Right cardiac atrium (tissue), 5 donors: Measurements from ENCODE around the gene USP6NL. TPM values are rescaled to one million over a fixed set of nuclear protein-coding genes. Genes with fewer than 3 reads are reported as not detected.

Source experiments
- ATAC-seq, 2 donors: fragments of 200-7000 bp; cut with Tn5 transposase; one replicate each; pipeline versions ENCODE4 v1.8.0 to v1.9.1; 2020; ENCODE audit warnings: moderate library complexity in 2 of 2, mild to moderate bottlenecking in 1 of 2
- DNase-seq, 3 donors: peaks; one replicate each; pipeline ENCODE4 v3.0.0-alpha.2; 2020
- H3K27ac ChIP-seq: one replicate; pipeline ENCODE4 v1.5.1; 2013; ENCODE audit warnings: mild to moderate bottlenecking, low read length, control low read depth, moderate library complexity
- H3K27me3 ChIP-seq: one replicate; pipeline ENCODE4 v1.6.1; 2013; ENCODE audit not compliant: control insufficient read depth, insufficient read depth
- H3K4me1 ChIP-seq: one replicate; pipeline ENCODE4 v1.6.1; 2013; ENCODE audit warnings: low read length; ENCODE audit not compliant: control insufficient read depth, insufficient read depth
- H3K4me3 ChIP-seq: one replicate; pipeline ENCODE4 v1.5.1; 2013; ENCODE audit warnings: low read length, control low read depth
- H3K9me3 ChIP-seq: one replicate; pipeline ENCODE4 v1.6.1; 2013; ENCODE audit warnings: low read length; ENCODE audit not compliant: control insufficient read depth
- WGBS: extraction: QIAGEN DNeasy Blood & Tissue Kit; methylation state at CpG from one replicate; pipeline ENCODE4 v1.1.7; 2013; 5-methylcytosine and 5-hydroxymethylcytosine counted together
- intact Hi-C, 4 donors: fragments of 100-400 bp; cut with DNase I; formaldehyde crosslinking; loops; one replicate each; pipeline versions ENCODE4 v1.11.0 to v1.14.0; 2022 to 2023
- polyA plus RNA-seq: library from polyadenylated mRNA; stranded (reverse); fragments of 200-250 nt; gene quantifications from one replicate; pipeline ENCODE4 v1.2.3, GENCODE V29; 2013
- total RNA-seq, 4 donors: library from RNA; stranded (reverse); fragmentation: NEBNext Ultra II Directional; extraction: Animal tissue kit (Norgen Biotek cat#: 25700); gene quantifications; one replicate each; pipeline ENCODE4 v1.2.1, GENCODE V29; 2021
- donor health status: healthy with polysubstance abuse.
- donor health status: DM: no; HTN: yes; CAD: no.
- donor health status: DM: no; HTN: no; CAD: no.
- donor health status: DM: no; HTN: yes; CAD: no; lungs with severe emphysema.
- donor health status: DM: yes; HTN: yes; CAD: no.

The USP6NL gene
- total and polyA plus RNA-seq, 5 donors: 3.9 to 12.5 (median 8.8) TPM

DNA sequence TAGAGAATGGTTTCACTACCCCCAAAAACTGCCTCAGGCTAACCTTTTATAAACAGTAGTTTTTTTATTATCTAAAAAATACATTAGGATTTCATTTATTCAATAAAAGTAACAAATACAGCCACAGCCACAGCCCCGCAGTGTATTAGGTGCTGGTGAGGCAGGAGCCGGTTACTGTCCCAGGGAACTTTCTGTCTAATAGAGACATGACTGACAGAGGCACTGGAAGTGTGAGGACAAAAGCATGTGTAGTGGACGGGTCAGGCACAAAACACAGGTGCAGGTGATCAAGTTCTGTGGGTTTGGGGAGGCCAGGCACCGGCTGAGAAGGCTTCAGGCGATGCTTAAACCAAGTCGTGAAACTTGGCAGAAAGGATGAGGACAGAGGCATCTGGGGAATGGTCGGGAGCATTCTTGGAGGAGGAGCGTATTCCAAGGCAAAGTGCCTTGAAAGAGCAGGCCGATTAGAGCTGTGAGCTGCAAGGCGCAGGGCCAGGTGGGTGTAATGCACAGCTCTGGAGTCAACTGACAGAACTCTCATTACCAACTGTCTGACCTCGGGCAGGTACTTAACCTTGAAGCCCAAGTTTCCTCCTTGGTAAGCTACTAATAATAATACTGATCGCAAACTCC, 138.2 kb downstream of the USP6NL start:
- ATAC-seq (peak; percentile 39 to 45), DNase-seq (peak in 1 of 3 donors; percentile 58)
- intact Hi-C loops: no loop called here
- H3K27me3 ChIP-seq: no peaks in the 10 kb centered on the region
- no peaks in the 10 kb centered on the region for H3K9me3 ChIP-seq
- no peaks in the 10 kb centered on the region for H3K4me1 ChIP-seq
- 52% methylated on average over 12 of the region's 12 CpGs for WGBS
- H3K4me3 ChIP-seq: no peak overlapping the region
- H3K27ac ChIP-seq: no peak overlapping the region

DNA sequence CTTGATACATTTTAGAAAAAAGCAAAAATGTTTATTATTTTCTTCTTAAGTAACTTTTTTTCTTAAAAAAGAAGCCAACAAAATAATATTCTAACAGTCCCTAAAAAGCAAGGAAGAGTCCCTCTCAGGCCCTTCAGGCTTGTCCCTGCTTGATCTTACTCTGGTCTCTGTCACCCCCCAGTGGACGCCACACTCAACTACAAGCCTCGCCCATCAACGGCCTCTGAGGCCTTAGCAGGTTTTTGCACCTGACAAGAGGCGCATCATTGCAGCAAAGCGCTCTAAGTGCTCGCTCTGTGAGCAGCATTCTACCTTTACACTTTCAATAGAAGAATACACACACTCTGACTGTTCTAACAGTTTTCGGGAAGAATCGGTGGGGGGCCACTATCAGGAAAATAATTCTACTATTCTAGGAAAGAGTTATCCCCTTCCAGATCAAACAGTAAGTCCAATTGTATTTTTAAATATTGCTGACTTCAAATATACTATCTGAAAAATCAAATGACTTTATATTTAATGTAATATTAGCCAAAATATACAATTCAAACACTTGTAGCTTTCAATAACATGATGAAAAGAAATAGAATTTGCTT, 139.2 kb downstream of the USP6NL start:
- Histone ChIP-seq H3K4me3 (no peak overlapping the region), H3K27ac (no peak overlapping the region), H3K4me1 (no peaks in the 10 kb centered on the region), H3K9me3 (no peaks in the 10 kb centered on the region), H3K27me3 (no peaks in the 10 kb centered on the region)
- peak; percentile 80 to 83 for ATAC-seq
- intact Hi-C loops: no loop called here
- WGBS: 68% methylated on average over 8 of the region's 8 CpGs
- DNase-seq: peak; percentile 36 to 80 (median 72)

DNA sequence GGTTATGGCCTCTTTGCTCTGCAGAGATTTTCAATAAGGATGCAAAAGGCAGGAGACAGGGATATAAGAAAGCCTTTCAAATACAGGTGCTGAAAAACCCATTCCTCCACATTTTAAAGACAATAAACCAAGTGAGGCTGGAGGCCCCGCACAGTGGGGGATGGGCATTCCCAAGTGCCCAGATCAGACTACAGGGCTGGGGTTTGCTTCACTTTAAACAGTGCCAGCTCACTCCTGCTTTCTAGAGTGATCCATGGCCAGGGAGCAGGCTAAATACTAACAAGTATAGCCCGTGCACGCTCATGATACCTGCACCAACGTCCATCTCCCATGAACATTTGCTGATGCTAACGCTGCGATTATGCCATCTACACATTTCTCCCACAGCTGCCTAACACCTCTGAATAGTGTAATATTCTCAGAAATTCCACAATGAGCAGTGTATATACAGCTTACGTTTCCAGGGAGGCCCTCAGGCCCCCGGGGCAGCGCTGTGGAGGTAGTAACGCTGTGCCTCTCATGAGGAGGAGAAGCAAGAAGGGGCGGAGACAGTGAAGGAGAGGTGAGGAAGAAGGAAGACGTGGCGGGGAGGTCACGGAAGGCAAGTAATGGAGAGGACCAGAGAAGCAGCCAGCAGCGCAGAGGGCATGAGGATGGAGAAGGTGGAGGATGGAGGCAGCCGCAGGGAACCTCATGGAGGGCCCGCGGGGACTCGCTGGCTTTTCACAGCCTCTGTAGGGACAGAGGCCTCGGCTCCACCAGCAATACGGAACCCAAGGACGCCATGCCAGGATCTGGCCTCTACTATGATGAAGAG, 141.7 kb downstream of the USP6NL start:
- Histone ChIP-seq H3K27ac (no peak overlapping the region), H3K9me3 (no peaks in the 10 kb centered on the region), H3K27me3 (no peaks in the 10 kb centered on the region), H3K4me1 (no peaks in the 10 kb centered on the region), H3K4me3 (no peak overlapping the region)
- DNase-seq (no peak), ATAC-seq (no peak)
- intact Hi-C loops: no loop called here
- 94% methylated on average over 22 of the region's 22 CpGs for WGBS

DNA sequence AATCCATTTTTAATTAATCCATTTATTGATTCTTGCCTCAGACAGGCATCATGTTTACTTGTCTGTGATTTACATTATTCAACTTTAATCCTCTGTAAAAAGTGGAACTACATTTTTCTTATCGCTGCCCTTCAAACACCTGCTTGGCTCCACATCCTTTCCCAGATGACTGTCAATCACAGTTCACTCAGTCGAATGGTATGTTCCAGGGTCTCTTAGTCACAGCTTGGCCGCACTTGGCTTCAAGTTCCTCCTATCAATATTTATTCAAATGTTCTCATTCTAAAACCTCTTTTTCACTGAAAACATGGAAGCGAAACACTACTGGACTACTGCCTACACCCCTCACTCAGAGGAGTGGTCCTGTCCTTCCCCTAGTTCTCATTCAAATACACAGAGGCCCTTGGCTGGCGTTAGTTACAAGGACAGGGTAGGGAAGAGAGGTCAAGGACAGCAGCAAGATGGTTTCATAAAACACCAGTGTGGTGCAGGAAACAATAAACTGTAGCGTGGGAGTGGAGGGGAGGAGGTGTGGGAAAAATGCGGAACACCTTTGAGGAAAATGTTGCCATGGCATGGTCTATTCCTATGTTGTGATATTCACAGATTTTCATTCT, 143.2 kb downstream of the USP6NL start:
- H3K27me3 ChIP-seq: no peaks in the 10 kb centered on the region
- H3K27ac ChIP-seq: no peak overlapping the region
- DNase-seq (no peak), ATAC-seq (no peak)
- H3K4me1 ChIP-seq: no peaks in the 10 kb centered on the region
- intact Hi-C loops: no loop called here
- 90% methylated on average over 7 of the region's 7 CpGs for WGBS
- no peak overlapping the region for H3K4me3 ChIP-seq
- no peaks in the 10 kb centered on the region for H3K9me3 ChIP-seq

DNA sequence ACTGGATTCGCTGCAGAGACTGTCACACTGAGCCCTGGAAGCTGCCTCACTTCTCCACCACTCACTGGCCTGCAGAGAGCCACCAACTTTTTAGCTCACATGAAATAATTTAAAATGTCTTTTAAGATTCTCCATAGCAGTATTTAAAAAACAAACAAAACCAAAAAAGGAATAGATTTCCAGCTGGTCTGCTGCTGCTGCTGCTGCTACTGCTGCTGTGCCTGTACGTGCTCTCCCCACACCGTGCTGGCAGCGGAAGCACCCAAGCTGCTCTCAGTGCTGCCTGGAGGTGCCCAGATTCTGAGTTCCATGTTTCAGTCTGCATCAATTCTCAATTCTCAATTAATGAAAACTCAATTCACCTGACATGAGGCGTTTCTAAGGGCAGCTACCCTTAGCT, 146.0 kb downstream of the USP6NL start:
- 90% methylated on average over 5 of the region's 5 CpGs for WGBS
- no peaks in the 10 kb centered on the region for H3K27me3 ChIP-seq
- no peak for ATAC-seq
- H3K27ac ChIP-seq: no peak overlapping the region
- no peak overlapping the region for H3K4me3 ChIP-seq
- DNase-seq: no peak
- no peaks in the 10 kb centered on the region for H3K4me1 ChIP-seq
- no peaks in the 10 kb centered on the region for H3K9me3 ChIP-seq
- intact Hi-C loops: no loop called here

DNA sequence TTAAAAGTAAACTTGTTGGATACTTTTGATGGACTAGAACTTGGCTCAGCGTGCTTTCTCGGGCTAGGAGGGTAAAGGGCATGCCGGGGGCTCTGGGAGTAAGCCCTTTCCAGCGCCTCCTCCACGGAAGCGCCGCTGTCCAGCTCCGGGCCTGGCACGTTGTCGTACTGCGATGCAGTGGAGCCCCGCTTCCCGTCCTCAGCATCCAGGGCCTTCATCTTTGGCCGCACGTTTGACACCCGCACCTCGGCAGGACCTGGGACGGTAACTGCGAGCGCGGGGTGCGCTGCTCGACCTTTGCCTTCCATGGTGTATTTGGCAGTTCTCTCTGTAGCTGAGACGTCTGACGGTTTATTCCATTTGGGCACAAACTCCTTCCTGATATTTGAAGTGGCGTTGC, 148.3 kb downstream of the USP6NL start:
- Histone ChIP-seq H3K4me3 (no peak overlapping the region), H3K9me3 (no peaks in the 10 kb centered on the region), H3K27ac (no peak overlapping the region), H3K27me3 (no peaks in the 10 kb centered on the region), H3K4me1 (no peaks in the 10 kb centered on the region)
- no peak for DNase-seq
- intact Hi-C loops: no loop called here
- peak; percentile 31 to 41 for ATAC-seq
- 86% methylated on average over 26 of the region's 26 CpGs for WGBS

DNA sequence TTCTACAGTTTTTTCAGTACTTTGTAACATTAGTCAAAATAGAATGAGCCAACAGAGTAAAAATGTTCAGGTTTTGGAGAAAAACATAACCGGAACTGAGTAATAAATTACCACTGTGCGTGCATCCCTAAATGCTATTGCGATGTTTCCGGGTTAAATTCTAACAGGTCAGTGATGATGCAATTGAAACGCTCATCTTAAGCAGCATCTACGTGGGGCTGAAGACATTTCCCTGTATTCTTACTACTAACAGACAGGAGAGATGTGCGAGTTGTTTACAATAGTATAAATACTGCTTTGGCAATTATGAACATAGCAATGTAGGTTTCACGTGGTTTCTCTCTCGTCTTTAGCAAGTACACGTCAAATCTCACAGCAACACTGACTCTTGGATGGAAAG, 149.4 kb downstream of the USP6NL start:
- intact Hi-C loops: no loop called here
- no peak for DNase-seq
- 94% methylated on average over 10 of the region's 10 CpGs for WGBS
- no peak overlapping the region for H3K4me3 ChIP-seq
- H3K27me3 ChIP-seq: no peaks in the 10 kb centered on the region
- H3K9me3 ChIP-seq: no peaks in the 10 kb centered on the region
- no peak overlapping the region for H3K27ac ChIP-seq
- ATAC-seq: no peak
- H3K4me1 ChIP-seq: no peaks in the 10 kb centered on the region

DNA sequence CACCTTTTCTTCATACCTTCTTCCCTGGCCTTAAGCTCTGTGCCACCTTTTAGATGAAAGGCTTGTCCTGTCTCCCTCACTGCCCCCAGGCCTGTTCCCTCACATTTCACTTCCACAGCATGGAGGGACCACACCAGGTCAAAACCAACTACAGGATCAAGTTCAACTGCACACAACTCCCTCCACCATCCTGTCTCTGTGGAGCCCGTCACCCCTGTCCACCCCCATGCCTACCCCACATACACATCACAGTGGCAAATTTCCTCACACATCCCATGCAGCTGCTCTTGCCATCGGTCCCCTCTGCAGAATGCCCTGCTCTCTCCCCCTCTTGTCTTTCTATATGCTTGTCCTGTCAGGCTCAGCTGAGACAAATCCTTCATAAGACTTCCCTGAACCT, 154.1 kb downstream of the USP6NL start:
- intact Hi-C loops: no loop called here
- no peak for ATAC-seq

DNA sequence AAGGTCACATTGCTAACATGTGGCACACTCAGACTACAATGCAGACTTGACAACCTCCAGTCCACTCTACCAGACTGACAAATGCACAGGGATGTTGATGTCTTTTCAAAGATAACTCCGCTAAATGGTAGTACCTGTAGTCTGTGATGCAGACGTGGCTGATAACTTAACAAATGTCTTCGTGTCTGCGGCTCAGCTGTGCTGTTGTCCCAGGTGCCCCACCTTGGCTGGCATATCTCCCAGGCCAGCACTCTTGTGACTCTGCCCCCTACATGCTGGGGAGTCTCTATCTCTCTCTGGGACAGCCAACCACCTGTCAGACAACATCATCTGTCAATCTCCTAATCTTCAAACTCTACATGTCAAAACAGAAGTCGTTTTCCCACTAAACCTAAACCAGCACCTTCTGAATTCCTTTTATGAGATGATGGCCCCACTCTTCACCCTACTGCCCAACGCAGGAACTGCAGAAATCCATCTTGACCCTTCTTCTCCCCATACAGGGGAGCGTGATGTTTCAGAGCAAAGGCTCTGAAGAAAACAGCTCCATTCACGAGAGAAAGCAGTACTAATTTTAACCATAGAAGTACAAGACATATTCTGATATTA, 156.4 kb downstream of the USP6NL start:
- H3K4me3 ChIP-seq: no peak overlapping the region
- H3K9me3 ChIP-seq: no peaks in the 10 kb centered on the region
- no peaks in the 10 kb centered on the region for H3K27me3 ChIP-seq
- no peak overlapping the region for H3K27ac ChIP-seq
- ATAC-seq (no peak), DNase-seq (no peak)
- intact Hi-C loops: no loop called here
- H3K4me1 ChIP-seq: no peaks in the 10 kb centered on the region
- WGBS: 79% methylated on average over 8 of the region's 8 CpGs

More for the DNA sequence above, 154.1 kb downstream of the USP6NL start:
- DNase-seq: no peak
- WGBS: 96% methylated on average over 2 of the region's 2 CpGs
- no peak overlapping the region for H3K27ac ChIP-seq
- H3K27me3 ChIP-seq: no peaks in the 10 kb centered on the region
- H3K4me3 ChIP-seq: no peak overlapping the region
- H3K4me1 ChIP-seq: no peaks in the 10 kb centered on the region
- H3K9me3 ChIP-seq: no peaks in the 10 kb centered on the region

DNA sequence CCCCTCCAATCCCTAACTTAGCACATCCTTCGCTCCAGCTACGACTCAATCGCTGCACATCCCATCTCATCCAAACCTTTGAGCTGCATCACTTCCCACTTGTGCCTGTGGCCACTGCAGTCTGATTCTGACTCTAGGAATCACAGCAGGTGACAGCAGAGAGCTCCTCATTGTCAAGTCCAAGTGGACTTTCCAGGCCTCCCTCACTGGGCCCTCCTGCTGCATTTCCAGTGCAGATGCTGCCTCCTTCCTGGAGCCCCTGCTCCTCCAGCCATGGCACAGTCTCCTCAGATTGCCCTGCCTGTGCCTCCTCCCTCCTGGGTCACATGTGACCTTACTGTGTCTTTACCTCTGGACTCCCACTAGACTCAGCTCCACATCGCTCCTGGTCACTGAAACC, 157.3 kb downstream of the USP6NL start:
- H3K4me3 ChIP-seq: no peak overlapping the region
- no peaks in the 10 kb centered on the region for H3K27me3 ChIP-seq
- no peaks in the 10 kb centered on the region for H3K4me1 ChIP-seq
- 97% methylated on average over 4 of the region's 4 CpGs for WGBS
- no peaks in the 10 kb centered on the region for H3K9me3 ChIP-seq
- H3K27ac ChIP-seq: no peak overlapping the region
- no peak for DNase-seq
- ATAC-seq: no peak
- intact Hi-C loops: no loop called here
